ENCODE measurements around the gene ALPG.
"Not testable (repeated sequence)": the region's sequence is repeated elsewhere in the genome, so short reads cannot be mapped to it uniquely, and the experiment has no call there.

DNA sequence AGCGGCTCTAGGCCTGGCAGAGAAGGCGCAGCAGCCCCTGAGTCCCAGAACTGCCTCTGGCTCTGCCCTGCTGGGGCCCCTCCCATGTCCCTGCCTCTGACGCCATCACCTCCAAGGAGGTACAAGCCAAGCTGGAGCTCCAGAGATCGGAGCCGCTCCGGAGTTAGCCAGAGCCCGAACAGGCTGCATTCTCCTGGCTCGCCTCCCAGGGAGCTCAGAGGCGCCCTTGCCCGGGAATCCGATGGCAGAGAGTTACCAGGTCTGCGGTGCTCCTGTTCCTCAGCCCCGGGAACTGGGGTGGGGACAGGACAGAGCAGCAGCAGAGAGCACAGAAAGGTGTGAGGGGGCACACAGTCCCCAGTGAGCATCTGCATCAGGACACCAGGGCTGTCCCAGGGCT lies 36.4 kb downstream of the ALPG start:
- TF ChIP-seq, protein P1, sequence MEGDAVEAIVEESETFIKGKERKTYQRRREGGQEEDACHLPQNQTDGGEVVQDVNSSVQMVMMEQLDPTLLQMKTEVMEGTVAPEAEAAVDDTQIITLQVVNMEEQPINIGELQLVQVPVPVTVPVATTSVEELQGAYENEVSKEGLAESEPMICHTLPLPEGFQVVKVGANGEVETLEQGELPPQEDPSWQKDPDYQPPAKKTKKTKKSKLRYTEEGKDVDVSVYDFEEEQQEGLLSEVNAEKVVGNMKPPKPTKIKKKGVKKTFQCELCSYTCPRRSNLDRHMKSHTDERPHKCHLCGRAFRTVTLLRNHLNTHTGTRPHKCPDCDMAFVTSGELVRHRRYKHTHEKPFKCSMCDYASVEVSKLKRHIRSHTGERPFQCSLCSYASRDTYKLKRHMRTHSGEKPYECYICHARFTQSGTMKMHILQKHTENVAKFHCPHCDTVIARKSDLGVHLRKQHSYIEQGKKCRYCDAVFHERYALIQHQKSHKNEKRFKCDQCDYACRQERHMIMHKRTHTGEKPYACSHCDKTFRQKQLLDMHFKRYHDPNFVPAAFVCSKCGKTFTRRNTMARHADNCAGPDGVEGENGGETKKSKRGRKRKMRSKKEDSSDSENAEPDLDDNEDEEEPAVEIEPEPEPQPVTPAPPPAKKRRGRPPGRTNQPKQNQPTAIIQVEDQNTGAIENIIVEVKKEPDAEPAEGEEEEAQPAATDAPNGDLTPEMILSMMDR (IDR thresholded peaks at IDR 0.05): not testable (repeated sequence)
- TF ChIP-seq EZH2, EZH2phosphoT487 (IDR thresholded peaks at IDR 0.05): not testable (repeated sequence)
